C4-2B (cell line): Measurements from ENCODE around the gene ATP2B3.

Experiments
- CTCF ChIP-seq: fragments of 450-650 bp; conservative IDR thresholded peaks from 2 replicates; pipeline ENCODE4 v1.5.1; 2017; ENCODE audit warnings: mild to moderate bottlenecking
- ZFX ChIP-seq: fragments of 450-650 bp; IDR thresholded peaks from 2 replicates; pipeline ENCODE4 v1.6.1; 2017

- TF ChIP-seq CTCF (no peak), ZFX (no peak)
Measured at GRCh38 chrX:153610836-153611213, 93.4 kb downstream of the ATP2B3 start.
